ENCODE results near the gene DMWD. TPM values are rescaled to one million over a fixed set of nuclear protein-coding genes. Genes with fewer than 3 reads are reported as not detected.

Gene DMWD
- total RNA-seq, 2 experiments from 2014 or later = 43.2 to 44.0 TPM

GRCh38 chr19:45772912-45773311 is 19.7 kb downstream of the DMWD start:
- no peak overlapping the region for H3K4me3 ChIP-seq (ENCODE audit: low read depth, low read length, poor library complexity, severe bottlenecking)
- H2AFZ ChIP-seq (ENCODE audit: low read length) = no peak overlapping the region
- no peaks in the 10 kb centered on the region for H4K20me1 ChIP-seq (ENCODE audit: insufficient read depth, low read length)
- no peak for DNase-seq (ENCODE audit: low spot score)
- 0 out of 2 replicates have a peak overlapping the region, but pooled peaks have one; percentile 3 for H3K4me2 ChIP-seq (ENCODE audit: low read length)
- H3K27ac ChIP-seq (ENCODE audit: low read depth, low read length, poor library complexity, severe bottlenecking) = peak overlapping the region; percentile 26
- peaks cover 7% of the 10 kb centered on the region; the same call in 1 of the 2 replicates for H3K36me3 ChIP-seq (ENCODE audit: insufficient read depth, low read length)
- no TSS peak for BruUV-seq (replicated peaks)
- H3K4me1 ChIP-seq (ENCODE audit: insufficient read depth, low read length, poor library complexity, severe bottlenecking) = peaks cover 30% of the 10 kb centered on the region
- H3K79me2 ChIP-seq (ENCODE audit: insufficient read depth, low read depth, low read length) = no peaks in the 10 kb centered on the region
- ChIA-PET CTCF (ENCODE audit: unreplicated experiment) (no interaction called here), POLR2A (no interaction called here)
- intact Hi-C loops (cut with micrococcal nuclease; ENCODE audit: unreplicated experiment) = loop anchor here (5.0 kb wide), 1 partner anchor 81 kb away; the partner anchor contains the start of genes QPCTL and SNRPD2
- H3K9me3 ChIP-seq (ENCODE audit: low read length) = no peaks in the 10 kb centered on the region
- TF ChIP-seq CTCF (conservative IDR thresholded peaks at IDR 0.05; ENCODE audit: low read length) = no peak
- no peak for TF ChIP-seq EZH2phosphoT487 (IDR thresholded peaks at IDR 0.05; ENCODE audit: borderline replicate concordance, low read depth, low read length)
- H3K9me2 ChIP-seq (ENCODE audit: insufficient read depth, low read length) = no peaks in the 10 kb centered on the region

- Histone ChIP-seq H3K9me3 (ENCODE audit: low read length) (no peaks in the 10 kb centered on the region), H3K36me3 (ENCODE audit: insufficient read depth, low read length) (peaks cover 5% of the 10 kb centered on the region; the same call in 1 of the 2 replicates), H3K9me2 (ENCODE audit: insufficient read depth, low read length) (no peaks in the 10 kb centered on the region), H3K4me1 (ENCODE audit: insufficient read depth, low read length, poor library complexity, severe bottlenecking) (peaks cover 33% of the 10 kb centered on the region), H4K20me1 (ENCODE audit: insufficient read depth, low read length) (no peaks in the 10 kb centered on the region), H3K4me2 (ENCODE audit: low read length) (no peak overlapping the region), H2AFZ (ENCODE audit: low read length) (no peak overlapping the region), H3K4me3 (ENCODE audit: low read depth, low read length, poor library complexity, severe bottlenecking) (no peak overlapping the region), H3K79me2 (ENCODE audit: insufficient read depth, low read depth, low read length) (no peaks in the 10 kb centered on the region), H3K27ac (ENCODE audit: low read depth, low read length, poor library complexity, severe bottlenecking) (no peak overlapping the region)
- CTCF ChIA-PET (ENCODE audit: unreplicated experiment) = no interaction called here
- no TSS peak for BruUV-seq (replicated peaks)
- POLR2A ChIA-PET = no interaction called here
- no peak for DNase-seq (ENCODE audit: low spot score)
- intact Hi-C loops (cut with micrococcal nuclease; ENCODE audit: unreplicated experiment) = loop anchor here (5.0 kb wide), 1 partner anchor 80 kb away; the partner anchor contains the start of genes QPCTL and SNRPD2
- TF ChIP-seq EZH2phosphoT487 (IDR thresholded peaks at IDR 0.05; ENCODE audit: borderline replicate concordance, low read depth, low read length) (no peak), CTCF (conservative IDR thresholded peaks at IDR 0.05; ENCODE audit: low read length) (no peak)
Observed at GRCh38 chr19:45772130-45772840, 20.4 kb downstream of the DMWD start.

- CTCF ChIA-PET (ENCODE audit: unreplicated experiment) = no interaction called here
- BruUV-seq (replicated peaks) = no TSS peak
- intact Hi-C loops (cut with micrococcal nuclease; ENCODE audit: unreplicated experiment) = loop anchor here (5.0 kb wide), 1 partner anchor 79 kb away; the partner anchor contains the start of genes QPCTL and SNRPD2
Observed at GRCh38 chr19:45771311-45771933, 21.2 kb downstream of the DMWD start.

More at GRCh38 chr19:45771311-45771933, 21.2 kb downstream of the DMWD start:
- Histone ChIP-seq H2AFZ (ENCODE audit: low read length) (no peak overlapping the region), H3K4me2 (ENCODE audit: low read length) (peak overlapping the region; percentile 91), H3K9me2 (ENCODE audit: insufficient read depth, low read length) (no peaks in the 10 kb centered on the region), H3K27ac (ENCODE audit: low read depth, low read length, poor library complexity, severe bottlenecking) (peak overlapping the region; percentile 29), H3K36me3 (ENCODE audit: insufficient read depth, low read length) (no peaks in the 10 kb centered on the region), H4K20me1 (ENCODE audit: insufficient read depth, low read length) (no peaks in the 10 kb centered on the region), H3K79me2 (ENCODE audit: insufficient read depth, low read depth, low read length) (no peaks in the 10 kb centered on the region), H3K9me3 (ENCODE audit: low read length) (no peaks in the 10 kb centered on the region), H3K4me3 (ENCODE audit: low read depth, low read length, poor library complexity, severe bottlenecking) (peak overlapping the region; percentile 71), H3K4me1 (ENCODE audit: insufficient read depth, low read length, poor library complexity, severe bottlenecking) (peaks cover 33% of the 10 kb centered on the region)
- POLR2A ChIA-PET = no interaction called here
- DNase-seq (ENCODE audit: low spot score) = no peak
- no peak for TF ChIP-seq EZH2phosphoT487 (IDR thresholded peaks at IDR 0.05; ENCODE audit: borderline replicate concordance, low read depth, low read length)

Data from OCI-LY7 (cell line).